ENCODE data around the gene WNT5A. TPM values are rescaled to one million over a fixed set of nuclear protein-coding genes. Genes with fewer than 3 reads are reported as not detected.

WNT5A gene
- polyA plus RNA-seq, 1 donor from 2014 or later = 0.59 TPM

DNA sequence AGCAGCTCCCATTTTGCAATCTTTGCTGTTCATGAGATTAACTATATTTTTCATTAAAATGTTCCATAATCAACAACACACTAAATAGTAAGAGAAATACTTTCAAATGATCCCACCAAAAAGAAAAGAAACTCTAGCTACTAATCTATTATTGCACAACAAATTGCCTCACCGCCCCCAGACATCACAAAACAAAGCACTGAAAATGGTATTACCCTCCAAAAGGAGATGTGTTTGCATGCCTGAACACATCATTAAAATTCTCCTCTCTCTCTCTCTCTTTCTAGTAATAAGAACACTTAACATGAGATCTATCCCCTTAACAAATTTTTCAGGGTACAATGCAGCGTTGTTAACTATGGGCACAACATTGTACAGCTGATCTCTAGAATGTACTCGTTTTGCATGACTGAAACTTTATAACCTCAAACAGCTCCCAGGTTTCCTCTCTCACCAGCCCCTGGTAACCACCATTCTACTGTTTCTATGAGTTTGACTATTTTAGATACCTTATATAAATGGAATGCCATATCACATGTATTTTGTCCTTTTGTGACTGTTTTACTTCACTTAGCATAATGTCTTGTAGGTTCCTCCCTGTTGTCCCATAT, 33.1 kb downstream of the WNT5A start:
- no peaks in the 10 kb centered on the region for H3K9me3 ChIP-seq (ENCODE audit: low read length)
- H3K9ac ChIP-seq (ENCODE audit: low read length) = no peak overlapping the region
- TF ChIP-seq SMC3 (conservative IDR thresholded peaks at IDR 0.05; ENCODE audit: poor library complexity) (no peak), EZH2 (IDR thresholded peaks at IDR 0.05; ENCODE audit: borderline replicate concordance, insufficient read depth, low read length, poor library complexity, severe bottlenecking) (no peak), EP300 (conservative IDR thresholded peaks at IDR 0.05; ENCODE audit: poor library complexity, severe bottlenecking) (no peak), POLR2AphosphoS5 (IDR thresholded peaks at IDR 0.05) (no peak)
- TF ChIP-seq, protein P1, sequence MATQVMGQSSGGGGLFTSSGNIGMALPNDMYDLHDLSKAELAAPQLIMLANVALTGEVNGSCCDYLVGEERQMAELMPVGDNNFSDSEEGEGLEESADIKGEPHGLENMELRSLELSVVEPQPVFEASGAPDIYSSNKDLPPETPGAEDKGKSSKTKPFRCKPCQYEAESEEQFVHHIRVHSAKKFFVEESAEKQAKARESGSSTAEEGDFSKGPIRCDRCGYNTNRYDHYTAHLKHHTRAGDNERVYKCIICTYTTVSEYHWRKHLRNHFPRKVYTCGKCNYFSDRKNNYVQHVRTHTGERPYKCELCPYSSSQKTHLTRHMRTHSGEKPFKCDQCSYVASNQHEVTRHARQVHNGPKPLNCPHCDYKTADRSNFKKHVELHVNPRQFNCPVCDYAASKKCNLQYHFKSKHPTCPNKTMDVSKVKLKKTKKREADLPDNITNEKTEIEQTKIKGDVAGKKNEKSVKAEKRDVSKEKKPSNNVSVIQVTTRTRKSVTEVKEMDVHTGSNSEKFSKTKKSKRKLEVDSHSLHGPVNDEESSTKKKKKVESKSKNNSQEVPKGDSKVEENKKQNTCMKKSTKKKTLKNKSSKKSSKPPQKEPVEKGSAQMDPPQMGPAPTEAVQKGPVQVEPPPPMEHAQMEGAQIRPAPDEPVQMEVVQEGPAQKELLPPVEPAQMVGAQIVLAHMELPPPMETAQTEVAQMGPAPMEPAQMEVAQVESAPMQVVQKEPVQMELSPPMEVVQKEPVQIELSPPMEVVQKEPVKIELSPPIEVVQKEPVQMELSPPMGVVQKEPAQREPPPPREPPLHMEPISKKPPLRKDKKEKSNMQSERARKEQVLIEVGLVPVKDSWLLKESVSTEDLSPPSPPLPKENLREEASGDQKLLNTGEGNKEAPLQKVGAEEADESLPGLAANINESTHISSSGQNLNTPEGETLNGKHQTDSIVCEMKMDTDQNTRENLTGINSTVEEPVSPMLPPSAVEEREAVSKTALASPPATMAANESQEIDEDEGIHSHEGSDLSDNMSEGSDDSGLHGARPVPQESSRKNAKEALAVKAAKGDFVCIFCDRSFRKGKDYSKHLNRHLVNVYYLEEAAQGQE (IDR thresholded peaks at IDR 0.05; ENCODE audit: borderline replicate concordance) = no peak
- TF ChIP-seq, protein P2, sequence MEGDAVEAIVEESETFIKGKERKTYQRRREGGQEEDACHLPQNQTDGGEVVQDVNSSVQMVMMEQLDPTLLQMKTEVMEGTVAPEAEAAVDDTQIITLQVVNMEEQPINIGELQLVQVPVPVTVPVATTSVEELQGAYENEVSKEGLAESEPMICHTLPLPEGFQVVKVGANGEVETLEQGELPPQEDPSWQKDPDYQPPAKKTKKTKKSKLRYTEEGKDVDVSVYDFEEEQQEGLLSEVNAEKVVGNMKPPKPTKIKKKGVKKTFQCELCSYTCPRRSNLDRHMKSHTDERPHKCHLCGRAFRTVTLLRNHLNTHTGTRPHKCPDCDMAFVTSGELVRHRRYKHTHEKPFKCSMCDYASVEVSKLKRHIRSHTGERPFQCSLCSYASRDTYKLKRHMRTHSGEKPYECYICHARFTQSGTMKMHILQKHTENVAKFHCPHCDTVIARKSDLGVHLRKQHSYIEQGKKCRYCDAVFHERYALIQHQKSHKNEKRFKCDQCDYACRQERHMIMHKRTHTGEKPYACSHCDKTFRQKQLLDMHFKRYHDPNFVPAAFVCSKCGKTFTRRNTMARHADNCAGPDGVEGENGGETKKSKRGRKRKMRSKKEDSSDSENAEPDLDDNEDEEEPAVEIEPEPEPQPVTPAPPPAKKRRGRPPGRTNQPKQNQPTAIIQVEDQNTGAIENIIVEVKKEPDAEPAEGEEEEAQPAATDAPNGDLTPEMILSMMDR (IDR thresholded peaks at IDR 0.05; ENCODE audit: poor library complexity, severe bottlenecking) = no peak
- H2AFZ ChIP-seq (ENCODE audit: low read depth, low read length) = no peak overlapping the region
- no peaks in the 10 kb centered on the region for H3K79me2 ChIP-seq (replicated peaks; ENCODE audit: insufficient read depth, low read length)
- no peaks in the 10 kb centered on the region for H3K27me3 ChIP-seq (ENCODE audit: insufficient read depth, low read depth, low read length)
- no peak overlapping the region for H3K27ac ChIP-seq (ENCODE audit: low read length)
- no peaks in the 10 kb centered on the region for H3K9me2 ChIP-seq (ENCODE audit: insufficient read depth, low read length)
- H3K4me2 ChIP-seq (ENCODE audit: low read length) = no peak overlapping the region
- no peak overlapping the region for H3K4me3 ChIP-seq (ENCODE audit: low read length)
- H3K36me3 ChIP-seq (ENCODE audit: insufficient read depth, low read length) = no peaks in the 10 kb centered on the region
- H4K20me1 ChIP-seq (ENCODE audit: insufficient read depth) = no peaks in the 10 kb centered on the region
- no peaks in the 10 kb centered on the region for H3F3A ChIP-seq (ENCODE audit: insufficient read depth, low read length, poor library complexity, severe bottlenecking)

DNA sequence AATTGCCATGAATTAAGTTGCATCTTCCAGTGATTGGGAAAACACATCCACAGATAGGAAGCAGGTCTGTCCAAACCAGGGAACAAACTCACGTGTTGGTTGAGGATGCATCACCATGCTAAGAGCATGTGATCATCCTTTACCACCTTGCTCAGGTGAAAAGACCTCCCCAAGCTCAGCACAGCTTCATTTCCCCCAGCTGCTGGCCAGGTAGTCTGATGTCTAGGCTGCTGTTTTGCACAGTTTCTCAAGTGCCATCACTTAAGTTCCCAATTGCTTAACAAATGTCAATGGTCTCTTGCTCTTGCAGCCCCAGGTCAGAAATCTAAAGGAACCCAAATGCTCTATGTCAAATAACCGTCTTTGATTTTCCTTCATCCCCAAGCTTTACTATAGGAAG, 34.2 kb downstream of the WNT5A start:
- no peak overlapping the region for H3K4me2 ChIP-seq (ENCODE audit: low read length)
- H3K36me3 ChIP-seq (ENCODE audit: insufficient read depth, low read length) = no peaks in the 10 kb centered on the region
- no peak overlapping the region for H3K4me3 ChIP-seq (ENCODE audit: low read length)
- H3K27ac ChIP-seq (ENCODE audit: low read length) = no peak overlapping the region
- no peak overlapping the region for H3K9ac ChIP-seq (ENCODE audit: low read length)
- H3K27me3 ChIP-seq (ENCODE audit: insufficient read depth, low read depth, low read length) = no peaks in the 10 kb centered on the region
- no peak for TF ChIP-seq MXI1 (conservative IDR thresholded peaks at IDR 0.05; ENCODE audit: poor library complexity, severe bottlenecking)
- TF ChIP-seq, protein P2 (IDR thresholded peaks at IDR 0.05; ENCODE audit: poor library complexity, severe bottlenecking) = no peak
- TF ChIP-seq EZH2 (IDR thresholded peaks at IDR 0.05; ENCODE audit: borderline replicate concordance, insufficient read depth, low read length, poor library complexity, severe bottlenecking) = no peak
- TF ChIP-seq SMC3 (conservative IDR thresholded peaks at IDR 0.05; ENCODE audit: poor library complexity) = no peak
- no peak for TF ChIP-seq TAF1 (IDR thresholded peaks at IDR 0.05; ENCODE audit: low read depth)
- no peak for TF ChIP-seq EP300 (conservative IDR thresholded peaks at IDR 0.05; ENCODE audit: poor library complexity, severe bottlenecking)
- no peak for TF ChIP-seq RAD21 (conservative IDR thresholded peaks at IDR 0.05)
- TF ChIP-seq POLR2AphosphoS5 (IDR thresholded peaks at IDR 0.05) = no peak
- TF ChIP-seq, protein P1 (IDR thresholded peaks at IDR 0.05; ENCODE audit: borderline replicate concordance) = no peak
- no peaks in the 10 kb centered on the region for H3K9me3 ChIP-seq (ENCODE audit: low read length)
- no peaks in the 10 kb centered on the region for H4K20me1 ChIP-seq (ENCODE audit: insufficient read depth)
- no peaks in the 10 kb centered on the region for H3K79me2 ChIP-seq (replicated peaks; ENCODE audit: insufficient read depth, low read length)
- no peaks in the 10 kb centered on the region for H3F3A ChIP-seq (ENCODE audit: insufficient read depth, low read length, poor library complexity, severe bottlenecking)
- H2AFZ ChIP-seq (ENCODE audit: low read depth, low read length) = no peak overlapping the region
- H3K9me2 ChIP-seq (ENCODE audit: insufficient read depth, low read length) = no peaks in the 10 kb centered on the region
